ENCODE measurements around the gene JRKL.

The JRKL gene
- long read RNA-seq, donor 1, partial matches to known transcripts: 0 of 3 reads
- long read RNA-seq, donor 1, other reads (novel, unspliced or antisense): 0 of 3 reads
- long read RNA-seq, donor 2, partial matches to known transcripts: 0 of 1 reads
- long read RNA-seq, donor 2, other reads (novel, unspliced or antisense): 0 of 1 reads
- long read RNA-seq, donor 3, partial matches to known transcripts: 0 of 1 reads
- long read RNA-seq, donor 3, other reads (novel, unspliced or antisense): 0 of 1 reads
- long read RNA-seq, donor 4: 0 reads
- long read RNA-seq, donor 5, partial matches to known transcripts: 0 of 3 reads
- long read RNA-seq, donor 5, other reads (novel, unspliced or antisense): 0 of 3 reads
- long read RNA-seq, donor 6, partial matches to known transcripts: 0 of 2 reads
- long read RNA-seq, donor 6, other reads (novel, unspliced or antisense): 0 of 2 reads
- long read RNA-seq, donor 7, partial matches to known transcripts: 0 of 2 reads
- long read RNA-seq, donor 7, other reads (novel, unspliced or antisense): 0 of 2 reads
- long read RNA-seq, donor 8, transcript JRKL-201 (2 exons, 2,855 nt): major isoform, 6 of 6 reads
- long read RNA-seq, donor 8, partial matches to known transcripts: 0 of 6 reads
- long read RNA-seq, donor 8, other reads (novel, unspliced or antisense): 0 of 6 reads

GRCh38 chr11:96389720-96390487 lies at the start of gene JRKL, which contains the start of gene CCDC82:
Gene JRKL (plus strand): TSS chr11:96390013. CDS start chr11:96390650, 637 bp downstream.
Gene CCDC82 (minus strand): TSS chr11:96389912. CDS start chr11:96384747, 5,165 bp downstream.
- DNase-seq: peak; percentile 95

GRCh38 chr11:96340555-96340885 lies 49.3 kb upstream of the JRKL start:
- DNase-seq: no peak

GRCh38 chr11:96341211-96342013 lies 48.4 kb upstream of the JRKL start:
- DNase-seq: peak; percentile 46

- peak; percentile 44 for DNase-seq
Observed at GRCh38 chr11:96342014-96342960, 47.5 kb upstream of the JRKL start.

GRCh38 chr11:96342961-96343711 lies 46.7 kb upstream of the JRKL start, which contains the start of gene MAML2:
Gene MAML2 (minus strand): TSS chr11:96343195. CDS start chr11:96341895, 1,300 bp downstream.
- peak; percentile 91 for DNase-seq

GRCh38 chr11:96356848-96357247 lies 33.0 kb upstream of the JRKL start:
- no peak for DNase-seq

GRCh38 chr11:96357794-96358193 lies 32.0 kb upstream of the JRKL start:
- DNase-seq: no peak

- no peak for DNase-seq
Observed at GRCh38 chr11:96358321-96358720, 31.5 kb upstream of the JRKL start.

- DNase-seq: no peak
Observed at GRCh38 chr11:96361778-96362177, 28.0 kb upstream of the JRKL start.

- no peak for DNase-seq
Observed at GRCh38 chr11:96365493-96365892, 24.3 kb upstream of the JRKL start.

GRCh38 chr11:96366024-96366423 lies 23.8 kb upstream of the JRKL start:
- DNase-seq: no peak

- DNase-seq: no peak
Observed at GRCh38 chr11:96367342-96367741, 22.5 kb upstream of the JRKL start.

- no peak for DNase-seq
Observed at GRCh38 chr11:96373826-96374225, 16.0 kb upstream of the JRKL start.

GRCh38 chr11:96376796-96377195 lies 13.0 kb upstream of the JRKL start:
- DNase-seq: no peak

GRCh38 chr11:96384156-96384555 lies 5.7 kb upstream of the JRKL start:
- no peak for DNase-seq

GRCh38 chr11:96385187-96385586 lies 4.6 kb upstream of the JRKL start:
- no peak for DNase-seq

- DNase-seq: no peak
Observed at GRCh38 chr11:96388891-96389719, 708 bp upstream of the JRKL start.

- no peak for DNase-seq
Observed at GRCh38 chr11:96390488-96390792, 627 bp downstream of the JRKL start.

GRCh38 chr11:96391698-96392307 lies 2.0 kb downstream of the JRKL start:
- DNase-seq: no peak
